Astrocyte of the spinal cord (primary cell): Measurements from ENCODE around the gene C22orf31.

ENCODE experiments used
- DNase-seq: peaks from one replicate; pipeline ENCODE4 v3.0.0; 2011; ENCODE audit warnings: low read depth, low spot score
- H3K4me3 ChIP-seq: 2 replicates; pipeline ENCODE4 v1.5.1; 2011; ENCODE audit warnings: low read depth, mild to moderate bottlenecking, low read length, moderate library complexity
- CTCF ChIP-seq: IDR thresholded peaks from 2 replicates; pipeline ENCODE4 v1.5.1; 2012; ENCODE audit warnings: low read depth, mild to moderate bottlenecking, low read length, inconsistent platforms
- in situ Hi-C: cut with HindIII; loops from 2 replicates; pipeline ENCODE4 v1.10.0; 2017; ENCODE audit warnings: low sequenced_read_pairs

C22orf31 gene

GRCh38 chr22:29049655-29050263 lies 11.9 kb downstream of the C22orf31 start:
- in situ Hi-C loops: no loop called here

DNA sequence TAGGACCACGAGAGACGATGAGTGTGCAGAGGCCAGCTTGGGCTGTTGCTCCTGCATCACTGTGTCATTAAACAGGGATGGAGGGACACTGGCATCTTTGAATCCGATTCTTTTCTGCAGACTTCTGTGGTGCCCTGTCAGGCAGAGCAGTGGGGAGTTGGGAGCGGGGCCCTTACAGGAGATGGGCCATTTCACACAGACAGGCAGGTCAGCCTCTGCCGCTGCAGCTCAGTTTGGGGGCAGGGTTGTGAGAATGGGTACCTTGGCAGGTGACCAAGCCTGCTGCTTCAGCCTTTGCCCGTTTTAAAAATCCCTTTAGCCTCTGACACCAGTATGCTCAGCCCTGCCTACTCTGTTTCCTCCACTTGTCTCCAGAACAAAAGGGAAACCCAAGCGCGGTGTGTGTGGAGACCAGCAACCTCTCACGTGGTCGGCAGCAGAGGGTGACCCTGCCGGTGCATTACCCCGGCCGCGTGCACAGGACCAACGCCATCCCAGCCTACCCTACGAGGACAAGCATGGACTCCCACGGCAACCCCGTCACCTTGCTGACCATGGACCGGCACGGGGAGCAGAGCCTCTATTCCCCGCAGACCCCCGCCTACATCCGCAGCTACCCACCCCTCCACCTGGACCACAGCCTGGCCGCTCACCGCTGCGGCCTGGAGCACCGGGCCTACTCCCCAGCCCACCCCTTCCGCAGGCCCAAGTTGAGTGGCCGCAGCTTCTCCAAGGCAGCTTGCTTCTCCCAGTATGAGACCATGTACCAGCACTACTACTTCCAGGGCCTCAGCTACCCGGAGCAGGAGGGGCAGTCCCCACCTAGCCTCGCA lies 12.6 kb downstream of the C22orf31 start:
- DNase-seq: no peak
- in situ Hi-C loops: no loop called here
- no peak for TF ChIP-seq CTCF
- no peak overlapping the region for H3K4me3 ChIP-seq

More at GRCh38 chr22:29049655-29050263, 11.9 kb downstream of the C22orf31 start:
- no peak for TF ChIP-seq CTCF
- no peak overlapping the region for H3K4me3 ChIP-seq
- DNase-seq: no peak

DNA sequence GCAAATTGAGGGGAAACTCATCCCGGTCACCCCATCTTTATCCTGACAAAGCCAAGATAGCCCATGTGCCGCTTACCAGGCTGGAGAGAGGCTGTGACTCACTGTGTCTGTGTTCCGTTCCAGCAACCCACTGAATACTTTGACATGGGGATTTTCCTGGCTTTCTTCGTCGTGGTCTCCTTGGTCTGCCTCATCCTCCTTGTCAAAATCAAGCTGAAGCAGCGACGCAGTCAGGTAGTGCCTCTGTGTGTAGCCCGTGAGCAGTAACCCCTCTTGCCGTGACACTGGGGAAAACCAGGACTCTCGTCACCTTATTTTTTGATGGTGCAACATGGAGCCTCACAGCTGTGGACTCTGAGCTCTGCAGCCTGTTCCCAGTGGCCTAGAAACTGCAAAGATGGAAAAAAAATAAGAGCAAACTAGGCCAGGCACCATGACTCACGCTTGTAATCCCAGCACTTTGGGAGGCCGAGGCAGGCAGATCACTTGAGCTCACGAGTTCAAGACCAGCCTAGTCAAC lies 16.9 kb downstream of the C22orf31 start:
- in situ Hi-C loops: no loop called here
- no peak for TF ChIP-seq CTCF
- DNase-seq: peak; percentile 78
- H3K4me3 ChIP-seq: no peak overlapping the region

GRCh38 chr22:29043906-29044575 lies 17.6 kb downstream of the C22orf31 start:
- in situ Hi-C loops: no loop called here
- TF ChIP-seq CTCF: no peak
- no peak overlapping the region for H3K4me3 ChIP-seq
- peak; percentile 70 for DNase-seq

DNA sequence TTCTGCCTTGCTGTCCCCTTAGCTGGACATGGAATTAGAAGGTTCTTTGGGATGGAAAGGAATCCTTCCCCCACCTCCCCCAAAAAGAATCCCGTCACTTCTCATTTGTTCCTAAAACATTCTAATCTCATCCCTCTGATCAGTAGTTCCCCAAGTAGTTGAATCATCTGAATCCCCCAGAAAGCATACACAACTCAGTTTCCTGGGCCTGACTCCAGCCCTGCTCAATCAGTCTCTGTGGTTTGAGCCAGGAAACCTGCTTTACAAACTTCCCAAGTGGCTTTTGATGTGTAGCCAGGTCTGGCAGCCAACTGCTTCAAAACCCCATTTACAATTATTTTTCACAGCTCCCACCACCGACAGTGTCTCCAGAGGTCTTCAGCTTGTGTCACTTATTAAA lies 20.2 kb downstream of the C22orf31 start:
- DNase-seq: peak; percentile 85
- no peak for TF ChIP-seq CTCF
- H3K4me3 ChIP-seq: no peak overlapping the region
- in situ Hi-C loops: no loop called here
